Stimulated activated CD8-positive, alpha-beta memory T cell treated with anti-CD3 and anti-CD28 coated beads, Interleukin-7, amount 100 ng/mL, for 1 hour (primary cell): Measurements from ENCODE around the gene DDX39B.
A peak's percentile ranks its signal among the peaks of the same experiment; 100 is the strongest.

Experiments used
- DNase-seq, 2 donors: peaks; one replicate each; pipeline ENCODE4 v3.0.0-alpha.2; 2020; ENCODE audit warnings: low read depth in 2 of 2

The DDX39B gene

GRCh38 chr6:31547727-31548543 is 6.1 kb upstream of the DDX39B start:
- DNase-seq, result no peak

GRCh38 chr6:31546958-31547726 is 5.3 kb upstream of the DDX39B start, which contains the start of gene NFKBIL1:
TSS of gene NFKBIL1 (plus strand) at chr6:31547608. CDS start at chr6:31547695, 87 bp downstream.
- peak; percentile 77 to 80 for DNase-seq

GRCh38 chr6:31546339-31546957 is 4.6 kb upstream of the DDX39B start, which contains the start of gene ATP6V1G2:
TSS of gene ATP6V1G2 (minus strand) at chr6:31546608. CDS start at chr6:31546559, 49 bp downstream.
- DNase-seq, result peak; percentile 55 to 73

- DNase-seq, result no peak
These were observed 3.5 kb upstream of the DDX39B start for GRCh38 chr6:31545291-31545690.

- no peak for DNase-seq
These were observed 2.9 kb upstream of the DDX39B start for GRCh38 chr6:31544676-31545075.

- DNase-seq, result no peak
These were observed 1.8 kb upstream of the DDX39B start for GRCh38 chr6:31543639-31544038.

- peak in 1 of 2 donors; percentile 43 for DNase-seq
These were observed 645 bp downstream of the DDX39B start for GRCh38 chr6:31541059-31541657.

- no peak for DNase-seq
These were observed 1.2 kb downstream of the DDX39B start for GRCh38 chr6:31540640-31541039.

- no peak for DNase-seq
These were observed 2.9 kb downstream of the DDX39B start for GRCh38 chr6:31538805-31539400.

GRCh38 chr6:31535538-31536324 is 6.1 kb downstream of the DDX39B start:
- DNase-seq, result no peak

GRCh38 chr6:31534521-31535040 is 7.2 kb downstream of the DDX39B start:
- DNase-seq, result no peak

GRCh38 chr6:31534011-31534410 is 7.8 kb downstream of the DDX39B start:
- DNase-seq, result no peak

GRCh38 chr6:31533455-31533841 is 8.4 kb downstream of the DDX39B start:
- no peak for DNase-seq

GRCh38 chr6:31532644-31533454 is 9.0 kb downstream of the DDX39B start:
- DNase-seq, result no peak

- DNase-seq, result no peak
These were observed 9.8 kb downstream of the DDX39B start for GRCh38 chr6:31531771-31532643.

GRCh38 chr6:31531162-31531561 is 10.6 kb downstream of the DDX39B start:
- no peak for DNase-seq

- DNase-seq, result no peak
These were observed 11.1 kb downstream of the DDX39B start for GRCh38 chr6:31530659-31531058.

GRCh38 chr6:31529329-31530150 is 12.3 kb downstream of the DDX39B start:
- no peak for DNase-seq
